CD14-positive monocyte (primary cell): ENCODE data around the gene PRKD1. TPM values are rescaled to one million over a fixed set of nuclear protein-coding genes. Genes with fewer than 3 reads are reported as not detected.

Experiments used
- DNase-seq, 3 donors: peaks; one replicate each; pipeline ENCODE4 v3.0.0-alpha.2; 2011 to 2022
- H2AFZ ChIP-seq: 2 replicates; pipeline ENCODE4 v1.6.0; 2012; ENCODE audit warnings: mild to moderate bottlenecking, low read depth, low read length, inconsistent platforms; ENCODE audit not compliant: insufficient read depth, poor library complexity, severe bottlenecking
- H3K27ac ChIP-seq, 2 donors: 1 replicate in 1 of 2; 2 replicates in 1 of 2; pipeline ENCODE4 v1.5.1; 2012 to 2013; ENCODE audit warnings: low read length in 2 of 2, control low read depth in 1 of 2, inconsistent platforms in 1 of 2, low read depth in 1 of 2, mild to moderate bottlenecking in 1 of 2
- H3K27me3 ChIP-seq, 2 donors: one replicate each; pipeline versions ENCODE4 v1.6.0 to v1.6.1; 2011 to 2013; ENCODE audit warnings: low read length in 2 of 2; ENCODE audit not compliant: control insufficient read depth in 2 of 2, insufficient read depth in 2 of 2
- H3K36me3 ChIP-seq, 2 donors: replicated peaks in 1 of 2; 1 replicate in 1 of 2; 2 replicates in 1 of 2; pipeline versions ENCODE4 v1.5.1 to v1.6.1; 2012 to 2013; ENCODE audit warnings: low read length in 2 of 2, control low read depth in 1 of 2, inconsistent platforms in 1 of 2, mild to moderate bottlenecking in 1 of 2; ENCODE audit not compliant: insufficient read depth in 2 of 2, control insufficient read depth in 1 of 2
- H3K4me1 ChIP-seq, 2 donors: 1 replicate in 1 of 2; 2 replicates in 1 of 2; pipeline versions ENCODE4 v1.5.1 to v1.6.1; 2012 to 2013; ENCODE audit warnings: low read length in 2 of 2, control low read depth in 1 of 2, inconsistent platforms in 1 of 2, mild to moderate bottlenecking in 1 of 2, moderate library complexity in 1 of 2; ENCODE audit not compliant: insufficient read depth in 2 of 2, control insufficient read depth in 1 of 2
- H3K4me2 ChIP-seq: replicated peaks from 2 replicates; pipeline ENCODE3; 2012; ENCODE audit warnings: low read length, moderate library complexity, mild to moderate bottlenecking; ENCODE audit not compliant: poor library complexity, severe bottlenecking; ENCODE audit errors: extremely low read depth
- H3K4me3 ChIP-seq, 3 experiments: fragments of 200-600 bp in 1 of 3; sonication (generic) in 1 of 3; replicated peaks in 1 of 3; 1 replicate in 2 of 3; 2 replicates in 1 of 3; pipeline ENCODE4 v1.5.1; 2011 to 2013; ENCODE audit warnings: low read length in 3 of 3, mild to moderate bottlenecking in 3 of 3, control low read depth in 2 of 3, low read depth in 2 of 3, inconsistent platforms in 1 of 3, moderate library complexity in 1 of 3
- H3K79me2 ChIP-seq: 2 replicates; pipeline ENCODE4 v1.6.0; 2012; ENCODE audit warnings: mild to moderate bottlenecking, control low read depth, inconsistent platforms, low read length, moderate library complexity; ENCODE audit not compliant: insufficient read depth
- H3K9ac ChIP-seq: 2 replicates; pipeline ENCODE4 v1.6.0; 2017; ENCODE audit warnings: low read length, mild to moderate bottlenecking; ENCODE audit not compliant: insufficient read depth, poor library complexity, severe bottlenecking
- H3K9me3 ChIP-seq, 2 donors: replicated peaks in 1 of 2; 1 replicate in 1 of 2; 2 replicates in 1 of 2; pipeline versions ENCODE4 v1.5.1 to v1.6.1; 2012 to 2013; ENCODE audit warnings: low read length in 2 of 2, control low read depth in 1 of 2; ENCODE audit not compliant: control insufficient read depth in 1 of 2, insufficient read depth in 1 of 2
- H4K20me1 ChIP-seq: 2 replicates; pipeline ENCODE4 v1.6.0; 2012; ENCODE audit warnings: mild to moderate bottlenecking, low read length, control low read depth, moderate library complexity; ENCODE audit not compliant: insufficient read depth
- H3K27ac Mint-ChIP-seq, 7 donors: one replicate each; pipeline ENCODE4 v1.8.0; 2020; ENCODE audit warnings: mild to moderate bottlenecking in 7 of 7, mixed read lengths in 7 of 7, moderate library complexity in 6 of 7, inconsistent platforms in 2 of 7
- H3K27me3 Mint-ChIP-seq, 3 donors: one replicate each; pipeline ENCODE4 v1.8.0; 2021 to 2022; ENCODE audit warnings: low read depth in 3 of 3, mild to moderate bottlenecking in 3 of 3, mixed read lengths in 3 of 3, moderate library complexity in 3 of 3, inconsistent platforms in 1 of 3
- H3K36me3 Mint-ChIP-seq, 2 donors: one replicate each; pipeline ENCODE4 v1.8.0; 2020; ENCODE audit warnings: mixed read lengths in 2 of 2, inconsistent platforms in 1 of 2, mild to moderate bottlenecking in 1 of 2
- H3K4me1 Mint-ChIP-seq: one replicate; pipeline ENCODE4 v1.8.0; 2020; ENCODE audit warnings: mild to moderate bottlenecking, mixed read lengths
- H3K4me3 Mint-ChIP-seq, 2 donors: one replicate each; pipeline ENCODE4 v1.8.0; 2020; ENCODE audit warnings: mild to moderate bottlenecking in 2 of 2, mixed read lengths in 2 of 2, moderate library complexity in 1 of 2
- H3K9me3 Mint-ChIP-seq, 7 donors: one replicate each; pipeline ENCODE4 v1.8.0; 2020 to 2022; ENCODE audit warnings: mixed read lengths in 7 of 7, mild to moderate bottlenecking in 6 of 7, moderate library complexity in 6 of 7, inconsistent platforms in 2 of 7
- WGBS: methylation state at CpG from one replicate; pipeline ENCODE4 v1.1.5; 2013; ENCODE audit warnings: missing lambda C conversion rate; ENCODE audit not compliant: insufficient coverage; 5-methylcytosine and 5-hydroxymethylcytosine counted together
- intact Hi-C, 2 donors: fragments of 100-400 bp; cut with micrococcal nuclease; formaldehyde crosslinking; loops; one replicate each; pipeline versions ENCODE4 v1.15.0 to v1.15.1; 2023
- polyA plus RNA-seq, 3 donors: library from polyadenylated mRNA; depleted of rRNA in 1 of 3; unstranded in 2 of 3; stranded (reverse) in 1 of 3; fragments of 300-500 nt in 2 of 3; fragments of >200 nt in 1 of 3; fragmentation: Illumina TruSeq in 2 of 3; gene quantifications; 1 replicate in 2 of 3; 2 replicates in 1 of 3; pipeline ENCODE4 v1.2.3, GENCODE V29; 2012 to 2021
- TF ChIP-seq, protein P1 (sequence below): fragments of 200-600 bp; IDR thresholded peaks from one replicate; pipeline ENCODE4 v1.8.0; 2022; ENCODE audit warnings: antibody characterized with exemption, mild to moderate bottlenecking

Gene PRKD1
- polyA plus RNA-seq, 3 donors = not detected

GRCh38 chr14:29587761-29588470 is 339.7 kb downstream of the PRKD1 start:
- Mint-ChIP-seq H3K36me3 (no peaks in the 10 kb centered on the region), H3K9me3 (peaks cover 0 to 2% (median 0%) of the 10 kb centered on the region in 7 donors), H3K4me1 (no peaks in the 10 kb centered on the region), H3K27me3 (peaks cover 0 to 5% (median 2%) of the 10 kb centered on the region in 3 donors), H3K4me3 (no peak overlapping the region), H3K27ac (no peak overlapping the region)
- TF ChIP-seq, protein P1, sequence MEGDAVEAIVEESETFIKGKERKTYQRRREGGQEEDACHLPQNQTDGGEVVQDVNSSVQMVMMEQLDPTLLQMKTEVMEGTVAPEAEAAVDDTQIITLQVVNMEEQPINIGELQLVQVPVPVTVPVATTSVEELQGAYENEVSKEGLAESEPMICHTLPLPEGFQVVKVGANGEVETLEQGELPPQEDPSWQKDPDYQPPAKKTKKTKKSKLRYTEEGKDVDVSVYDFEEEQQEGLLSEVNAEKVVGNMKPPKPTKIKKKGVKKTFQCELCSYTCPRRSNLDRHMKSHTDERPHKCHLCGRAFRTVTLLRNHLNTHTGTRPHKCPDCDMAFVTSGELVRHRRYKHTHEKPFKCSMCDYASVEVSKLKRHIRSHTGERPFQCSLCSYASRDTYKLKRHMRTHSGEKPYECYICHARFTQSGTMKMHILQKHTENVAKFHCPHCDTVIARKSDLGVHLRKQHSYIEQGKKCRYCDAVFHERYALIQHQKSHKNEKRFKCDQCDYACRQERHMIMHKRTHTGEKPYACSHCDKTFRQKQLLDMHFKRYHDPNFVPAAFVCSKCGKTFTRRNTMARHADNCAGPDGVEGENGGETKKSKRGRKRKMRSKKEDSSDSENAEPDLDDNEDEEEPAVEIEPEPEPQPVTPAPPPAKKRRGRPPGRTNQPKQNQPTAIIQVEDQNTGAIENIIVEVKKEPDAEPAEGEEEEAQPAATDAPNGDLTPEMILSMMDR = no peak
- Histone ChIP-seq H3K4me1 (no peaks in the 10 kb centered on the region), H3K4me2 (no peak overlapping the region), H3K27me3 (no peaks in the 10 kb centered on the region), H3K27ac (no peak overlapping the region), H3K79me2 (no peaks in the 10 kb centered on the region), H3K36me3 (no peaks in the 10 kb centered on the region), H2AFZ (no peak overlapping the region), H3K4me3 (no peak overlapping the region), H3K9ac (no peak overlapping the region), H3K9me3 (no peaks in the 10 kb centered on the region), H4K20me1 (no peaks in the 10 kb centered on the region)
- 100% methylated on average over 1 of the region's 7 CpGs for WGBS
- DNase-seq = no peak
- intact Hi-C loops = no loop called here

DNA sequence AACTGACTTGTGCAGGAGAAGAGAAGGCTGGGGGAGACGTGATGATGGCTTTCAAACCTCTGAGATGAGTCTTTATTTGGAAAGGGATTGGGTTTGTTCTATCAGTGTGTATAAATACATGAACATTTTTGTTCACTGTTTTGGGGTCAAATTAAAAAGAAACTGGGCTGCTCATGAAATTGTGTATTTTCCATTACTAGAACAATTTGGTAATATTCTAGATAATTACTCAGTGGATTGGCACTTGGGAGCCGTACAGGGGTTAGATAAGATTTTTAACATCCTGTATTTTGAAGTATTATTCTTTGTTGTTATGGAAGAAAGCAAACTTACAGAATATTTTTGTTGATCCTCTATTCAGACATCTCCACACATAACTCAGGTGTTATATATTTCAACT is 340.6 kb downstream of the PRKD1 start:
- H3K9me3 Mint-ChIP-seq = peaks cover 0 to 4% (median 2%) of the 10 kb centered on the region in 7 donors
- no peaks in the 10 kb centered on the region for H3K36me3 ChIP-seq
- H3K79me2 ChIP-seq = no peaks in the 10 kb centered on the region
- no peaks in the 10 kb centered on the region for H4K20me1 ChIP-seq
- no peak overlapping the region for H3K9ac ChIP-seq
- H3K4me1 ChIP-seq = no peaks in the 10 kb centered on the region
- no peaks in the 10 kb centered on the region for H3K4me1 Mint-ChIP-seq
- H3K27me3 ChIP-seq = no peaks in the 10 kb centered on the region
- no peak overlapping the region for H3K27ac ChIP-seq
- no peak for DNase-seq
- TF ChIP-seq, protein P1 = no peak
- no peak overlapping the region for H3K4me3 Mint-ChIP-seq
- H3K27ac Mint-ChIP-seq = no peak overlapping the region
- H3K9me3 ChIP-seq = no peaks in the 10 kb centered on the region
- 89% methylated on average over 1 of the region's 2 CpGs for WGBS
- H3K4me3 ChIP-seq = no peak overlapping the region
- intact Hi-C loops = no loop called here
- H2AFZ ChIP-seq = no peak overlapping the region
- peaks cover 0 to 5% (median 3%) of the 10 kb centered on the region in 3 donors for H3K27me3 Mint-ChIP-seq
- no peak overlapping the region for H3K4me2 ChIP-seq
- no peaks in the 10 kb centered on the region for H3K36me3 Mint-ChIP-seq
